WTC11 (cell line): ENCODE measurements around the gene CYLD. TPM values are rescaled to one million over a fixed set of nuclear protein-coding genes. Genes with fewer than 3 reads are reported as not detected.

Experiments
- ATAC-seq: fragments of 200-7000 bp; cut with Tn5 transposase; 2 replicates; pipeline ENCODE4 v1.10.0; 2021; ENCODE audit warnings: mild to moderate bottlenecking, moderate library complexity
- CTCF ChIA-PET: fragments of 300-600 bp; sonication (Branson Sonifier 250); formaldehyde crosslinking; loops from one replicate; lab custom pipeline; 2021; ENCODE audit warnings: antibody characterized with exemption; lab: Charles Lee
- POLR2A ChIA-PET: fragments of 350-600 bp; sonication (Branson Sonifier 250); formaldehyde crosslinking; loops from one replicate; lab custom pipeline; 2021; ENCODE audit warnings: antibody characterized with exemption; lab: Charles Lee
- DNase-seq: peaks from one replicate; pipeline ENCODE4 v3.0.0; 2021; ENCODE audit warnings: low spot score
- H3K27ac Mint-ChIP-seq: 2 replicates; pipeline ENCODE4 v1.8.0; 2021; ENCODE audit warnings: mixed read lengths
- H3K27me3 Mint-ChIP-seq: 2 replicates; pipeline ENCODE4 v1.8.0; 2021; ENCODE audit warnings: low read depth, mild to moderate bottlenecking, moderate library complexity, mixed read lengths
- H3K36me3 Mint-ChIP-seq: 2 replicates; pipeline ENCODE4 v1.8.0; 2021; ENCODE audit warnings: mixed read lengths
- H3K4me1 Mint-ChIP-seq: 2 replicates; pipeline ENCODE4 v1.8.0; 2022; ENCODE audit warnings: mixed read lengths
- H3K4me3 Mint-ChIP-seq: 2 replicates; pipeline ENCODE4 v1.8.0; 2021; ENCODE audit warnings: mild to moderate bottlenecking, moderate library complexity, mixed read lengths
- H3K9me3 Mint-ChIP-seq: 2 replicates; pipeline ENCODE4 v1.8.0; 2021; ENCODE audit warnings: mixed read lengths
- CREB1 ChIP-seq: sonication (generic); formaldehyde crosslinking; IDR thresholded peaks from 2 replicates; pipeline ENCODE4 v1.8.0; 2023; ENCODE audit warnings: mild to moderate bottlenecking, missing genetic modification reagents
- ERG ChIP-seq: fragments of 250-450 bp; sonication (Bioruptor Pico); IDR thresholded peaks from 2 replicates; pipeline ENCODE4 v1.8.0; 2021; ENCODE audit warnings: mild to moderate bottlenecking
- FOXJ3 ChIP-seq: sonication (generic); formaldehyde crosslinking; IDR thresholded peaks from 2 replicates; pipeline ENCODE4 v1.9.0; 2021; ENCODE audit warnings: missing genetic modification reagents, mild to moderate bottlenecking, borderline replicate concordance
- FOXK1 ChIP-seq: sonication (generic); formaldehyde crosslinking; IDR thresholded peaks from 2 replicates; pipeline ENCODE4 v1.8.0; 2022; ENCODE audit warnings: mild to moderate bottlenecking, moderate library complexity, missing genetic modification reagents
- GABPB1 ChIP-seq: sonication (generic); formaldehyde crosslinking; IDR thresholded peaks from 2 replicates; pipeline ENCODE4 v1.8.1; 2023; ENCODE audit warnings: mild to moderate bottlenecking, missing genetic modification reagents
- NFE2L1 ChIP-seq: sonication (generic); formaldehyde crosslinking; IDR thresholded peaks from 2 replicates; pipeline ENCODE4 v1.8.1; 2023; ENCODE audit warnings: missing genetic modification reagents
- NR1H2 ChIP-seq: sonication (generic); formaldehyde crosslinking; IDR thresholded peaks from 2 replicates; pipeline ENCODE4 v1.9.0; 2021; ENCODE audit warnings: mild to moderate bottlenecking, moderate library complexity, missing genetic modification reagents
- PRDM15 ChIP-seq: sonication (generic); formaldehyde crosslinking; IDR thresholded peaks from 2 replicates; pipeline ENCODE4 v1.8.0; 2022; ENCODE audit warnings: missing genetic modification reagents
- RELA ChIP-seq: sonication (generic); formaldehyde crosslinking; IDR thresholded peaks from 2 replicates; pipeline ENCODE4 v1.8.1; 2022; ENCODE audit warnings: missing genetic modification reagents, mild to moderate bottlenecking, borderline replicate concordance
- SMAD4 ChIP-seq: sonication (generic); formaldehyde crosslinking; IDR thresholded peaks from 2 replicates; pipeline ENCODE4 v1.8.0; 2022; ENCODE audit warnings: mild to moderate bottlenecking, missing genetic modification reagents
- SOX15 ChIP-seq: fragments of 250-450 bp; sonication (Bioruptor Pico); IDR thresholded peaks from 2 replicates; pipeline ENCODE4 v1.9.0; 2021; ENCODE audit warnings: mild to moderate bottlenecking
- ZNF232 ChIP-seq: sonication (generic); formaldehyde crosslinking; IDR thresholded peaks from 2 replicates; pipeline ENCODE4 v1.8.0; 2022; ENCODE audit warnings: mild to moderate bottlenecking, missing genetic modification reagents
- ZNF263 ChIP-seq: sonication (generic); formaldehyde crosslinking; IDR thresholded peaks from 2 replicates; pipeline ENCODE4 v1.8.1; 2022; ENCODE audit warnings: low read depth, mild to moderate bottlenecking, moderate library complexity, missing genetic modification reagents
- ZNF317 ChIP-seq: sonication (generic); formaldehyde crosslinking; IDR thresholded peaks from 2 replicates; pipeline ENCODE4 v1.8.1; 2023; ENCODE audit warnings: low read depth, mild to moderate bottlenecking, moderate library complexity, missing genetic modification reagents, borderline replicate concordance
- total RNA-seq: library from RNA; stranded (reverse); gene quantifications from 3 replicates; pipeline ENCODE4 v1.2.3, GENCODE V29; 2021
- TF ChIP-seq, protein P1 (sequence below): sonication (generic); formaldehyde crosslinking; IDR thresholded peaks from 2 replicates; pipeline ENCODE4 v1.8.0; 2022; ENCODE audit warnings: mild to moderate bottlenecking, missing genetic modification reagents

Gene CYLD
- total RNA-seq, 1 experiment from 2014 or later, result 10.8 TPM

GRCh38 chr16:50697421-50697715 is 44.5 kb upstream of the CYLD start (continued):
- TF ChIP-seq NFE2L1 (CRISPR knock-in tag) (no peak), ERG (CRISPR knock-in tag) (no peak)

DNA sequence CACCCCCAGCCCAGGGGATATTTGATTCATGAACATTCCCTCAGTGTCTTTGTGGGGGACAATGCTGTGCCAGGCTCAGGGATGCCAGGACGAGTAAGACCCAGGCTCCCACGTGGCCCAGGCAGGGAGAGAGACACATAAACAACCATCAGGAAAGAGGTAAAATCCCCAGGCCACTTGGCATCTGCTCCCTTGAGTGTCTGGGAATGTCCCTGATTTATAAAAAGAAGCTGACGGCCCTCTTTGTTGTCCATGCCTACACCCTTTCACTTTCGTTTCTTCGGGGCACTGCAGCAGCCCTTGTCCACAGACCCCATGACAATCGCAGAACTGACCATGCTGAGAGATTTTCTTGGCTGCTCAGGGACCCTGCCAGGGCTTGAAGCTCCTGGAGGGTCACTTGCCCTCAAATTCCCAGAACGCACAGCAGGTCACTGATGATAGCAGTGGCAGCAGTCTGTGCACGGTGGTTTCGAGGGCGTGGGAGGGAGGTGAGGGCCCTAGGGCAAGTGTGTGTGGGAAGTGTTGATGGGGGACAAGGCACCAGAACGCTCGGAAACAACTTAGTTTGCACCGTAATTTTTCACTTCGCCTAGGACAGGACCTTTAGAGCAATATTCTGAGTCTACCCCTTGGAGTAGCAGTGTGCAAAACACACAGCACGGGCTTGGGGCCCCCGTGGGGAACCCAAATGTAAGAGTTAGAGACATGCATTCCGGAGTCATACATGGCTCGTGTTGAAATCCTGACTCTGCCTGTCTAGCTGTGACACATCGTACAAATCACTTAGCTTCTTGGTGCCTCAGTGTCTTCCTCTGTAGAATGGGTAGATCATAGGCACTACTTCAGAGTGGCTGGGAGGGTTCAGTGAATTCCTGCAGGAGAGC is 43.8 kb upstream of the CYLD start:
- H3K27ac Mint-ChIP-seq, result no peak overlapping the region
- TF ChIP-seq FOXJ3 (CRISPR knock-in tag) (no peak), ZNF317 (CRISPR knock-in tag) (no peak), CREB1 (CRISPR knock-in tag) (no peak), FOXK1 (no peak), PRDM15 (CRISPR knock-in tag) (no peak), NR1H2 (CRISPR knock-in tag) (no peak)
- TF ChIP-seq, protein P1, sequence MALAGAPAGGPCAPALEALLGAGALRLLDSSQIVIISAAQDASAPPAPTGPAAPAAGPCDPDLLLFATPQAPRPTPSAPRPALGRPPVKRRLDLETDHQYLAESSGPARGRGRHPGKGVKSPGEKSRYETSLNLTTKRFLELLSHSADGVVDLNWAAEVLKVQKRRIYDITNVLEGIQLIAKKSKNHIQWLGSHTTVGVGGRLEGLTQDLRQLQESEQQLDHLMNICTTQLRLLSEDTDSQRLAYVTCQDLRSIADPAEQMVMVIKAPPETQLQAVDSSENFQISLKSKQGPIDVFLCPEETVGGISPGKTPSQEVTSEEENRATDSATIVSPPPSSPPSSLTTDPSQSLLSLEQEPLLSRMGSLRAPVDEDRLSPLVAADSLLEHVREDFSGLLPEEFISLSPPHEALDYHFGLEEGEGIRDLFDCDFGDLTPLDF (CRISPR knock-in tag), result no peak
- ChIA-PET CTCF (interaction anchor here (1.0 to 2.0 kb wide), 3 partner anchors 20 to 108 kb away, joined by 3 to 5 read pairs (median 3); no protein-coding TSS in a partner anchor), POLR2A (no interaction called here)
- H3K36me3 Mint-ChIP-seq, result no peaks in the 10 kb centered on the region
- H3K27me3 Mint-ChIP-seq, result peaks cover 15% of the 10 kb centered on the region
- no peak overlapping the region for H3K4me3 Mint-ChIP-seq
- ATAC-seq (no peak), DNase-seq (no peak)
- H3K4me1 Mint-ChIP-seq, result no peaks in the 10 kb centered on the region
- H3K9me3 Mint-ChIP-seq, result no peaks in the 10 kb centered on the region

GRCh38 chr16:50699326-50700159 is 42.3 kb upstream of the CYLD start:
- no peak overlapping the region for H3K4me3 Mint-ChIP-seq
- ChIA-PET POLR2A (interaction anchor here (0.6 to 0.7 kb wide), 2 partner anchors 46 to 249 kb away, joined by 3 to 4 read pairs; no protein-coding TSS in a partner anchor), CTCF (interaction anchor here (2.0 kb wide), 1 partner anchor 107 kb away, joined by 5 read pairs; no protein-coding TSS in a partner anchor)
- no peak overlapping the region for H3K27ac Mint-ChIP-seq
- DNase-seq, result no peak
- ATAC-seq, result no peak
- peaks cover 7% of the 10 kb centered on the region for H3K27me3 Mint-ChIP-seq
- H3K4me1 Mint-ChIP-seq, result no peaks in the 10 kb centered on the region
- peaks cover 10% of the 10 kb centered on the region for H3K36me3 Mint-ChIP-seq
- H3K9me3 Mint-ChIP-seq, result peaks cover 10% of the 10 kb centered on the region
- TF ChIP-seq ZNF317 (CRISPR knock-in tag), result no peak
- TF ChIP-seq RELA, result no peak
- no peak for TF ChIP-seq SOX15 (CRISPR knock-in tag)
- no peak for TF ChIP-seq SMAD4
- peak; percentile 92 for TF ChIP-seq GABPB1 (CRISPR knock-in tag)
- no peak for TF ChIP-seq ZNF263 (CRISPR knock-in tag)
- no peak for TF ChIP-seq NR1H2 (CRISPR knock-in tag)
- TF ChIP-seq ZNF232 (CRISPR knock-in tag), result no peak
